Activated CD8-positive, alpha-beta T cell treated with anti-CD3 and anti-CD28 coated beads for 36 hours (primary cell): Measurements from ENCODE around the gene GRID2. TPM values are rescaled to one million over a fixed set of nuclear protein-coding genes. Genes with fewer than 3 reads are reported as not detected.

Experiments
- ATAC-seq: fragments of 200-7000 bp; cut with Tn5 transposase; one replicate; pipeline ENCODE4 v1.10.0; 2021; ENCODE audit warnings: mild to moderate bottlenecking, moderate library complexity
- CTCF ChIA-PET: fragments of 350-600 bp; sonication (Branson Sonifier 250); formaldehyde crosslinking; loops from one replicate; lab custom pipeline; 2021; ENCODE audit warnings: antibody characterized with exemption; lab: Charles Lee
- POLR2A ChIA-PET: fragments of 350-600 bp; sonication (Branson Sonifier 250); formaldehyde crosslinking; loops from one replicate; lab custom pipeline; 2021; ENCODE audit warnings: antibody characterized with exemption; lab: Charles Lee
- DNase-seq: peaks from one replicate; pipeline ENCODE4 v3.0.0-alpha.2; 2020
- H3K27ac Mint-ChIP-seq: one replicate; pipeline ENCODE4 v1.8.0; 2021; ENCODE audit warnings: mild to moderate bottlenecking, mixed read lengths
- H3K27me3 Mint-ChIP-seq: one replicate; pipeline ENCODE4 v1.8.0; 2021; ENCODE audit warnings: mixed read lengths
- H3K36me3 Mint-ChIP-seq: one replicate; pipeline ENCODE4 v1.8.0; 2021; ENCODE audit warnings: low read depth, mixed read lengths
- H3K4me1 Mint-ChIP-seq: one replicate; pipeline ENCODE4 v1.8.0; 2021; ENCODE audit warnings: low read depth, mixed read lengths
- H3K4me3 Mint-ChIP-seq: one replicate; pipeline ENCODE4 v1.8.0; 2021; ENCODE audit warnings: mild to moderate bottlenecking, moderate library complexity, mixed read lengths
- H3K9me3 Mint-ChIP-seq: one replicate; pipeline ENCODE4 v1.8.0; 2021; ENCODE audit warnings: mixed read lengths
- intact Hi-C: fragments of 100-400 bp; cut with micrococcal nuclease; formaldehyde crosslinking; loops from one replicate; pipeline ENCODE4 v1.10.0; 2022
- total RNA-seq, 2 experiments: library from RNA; stranded (reverse); gene quantifications; one replicate each; pipeline ENCODE4 v1.2.3, GENCODE V29; 2021
- TF ChIP-seq, protein P1 (sequence below): fragments of 200-600 bp; IDR thresholded peaks from one replicate; pipeline ENCODE4 v1.8.0; 2022; ENCODE audit warnings: antibody characterized with exemption, mild to moderate bottlenecking

The GRID2 gene
- total RNA-seq, 2 experiments from 2014 or later = not detected

DNA sequence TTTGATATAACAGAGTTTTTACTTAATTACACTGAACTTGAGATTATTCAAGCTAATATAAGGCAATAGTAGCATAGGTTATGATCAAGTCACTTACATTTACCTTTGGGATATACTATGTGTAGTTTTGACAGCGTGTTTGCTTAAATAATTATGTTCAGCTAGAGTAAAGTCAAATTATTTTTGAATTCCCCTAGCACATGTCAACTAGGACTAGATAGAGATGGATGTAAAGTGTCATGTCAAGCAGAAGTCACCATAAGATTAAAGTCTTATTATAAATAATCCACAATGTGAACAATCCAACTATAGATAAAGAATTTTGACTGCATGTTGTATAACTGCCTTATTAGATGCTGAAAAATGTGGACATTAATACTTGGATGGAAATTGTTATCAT lies 665.2 kb downstream of the GRID2 start:
- Mint-ChIP-seq H3K27me3 (no peaks in the 10 kb centered on the region), H3K27ac (no peak overlapping the region), H3K9me3 (peaks cover 7% of the 10 kb centered on the region), H3K4me1 (no peaks in the 10 kb centered on the region), H3K36me3 (no peaks in the 10 kb centered on the region), H3K4me3 (no peak overlapping the region)
- no peak for DNase-seq
- CTCF ChIA-PET = no interaction called here
- TF ChIP-seq, protein P1, sequence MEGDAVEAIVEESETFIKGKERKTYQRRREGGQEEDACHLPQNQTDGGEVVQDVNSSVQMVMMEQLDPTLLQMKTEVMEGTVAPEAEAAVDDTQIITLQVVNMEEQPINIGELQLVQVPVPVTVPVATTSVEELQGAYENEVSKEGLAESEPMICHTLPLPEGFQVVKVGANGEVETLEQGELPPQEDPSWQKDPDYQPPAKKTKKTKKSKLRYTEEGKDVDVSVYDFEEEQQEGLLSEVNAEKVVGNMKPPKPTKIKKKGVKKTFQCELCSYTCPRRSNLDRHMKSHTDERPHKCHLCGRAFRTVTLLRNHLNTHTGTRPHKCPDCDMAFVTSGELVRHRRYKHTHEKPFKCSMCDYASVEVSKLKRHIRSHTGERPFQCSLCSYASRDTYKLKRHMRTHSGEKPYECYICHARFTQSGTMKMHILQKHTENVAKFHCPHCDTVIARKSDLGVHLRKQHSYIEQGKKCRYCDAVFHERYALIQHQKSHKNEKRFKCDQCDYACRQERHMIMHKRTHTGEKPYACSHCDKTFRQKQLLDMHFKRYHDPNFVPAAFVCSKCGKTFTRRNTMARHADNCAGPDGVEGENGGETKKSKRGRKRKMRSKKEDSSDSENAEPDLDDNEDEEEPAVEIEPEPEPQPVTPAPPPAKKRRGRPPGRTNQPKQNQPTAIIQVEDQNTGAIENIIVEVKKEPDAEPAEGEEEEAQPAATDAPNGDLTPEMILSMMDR = no peak
- POLR2A ChIA-PET = no interaction called here
- intact Hi-C loops = no loop called here
- no peak for ATAC-seq

- H3K36me3 Mint-ChIP-seq = no peaks in the 10 kb centered on the region
- no peaks in the 10 kb centered on the region for H3K27me3 Mint-ChIP-seq
- intact Hi-C loops = no loop called here
- ATAC-seq (no peak), DNase-seq (no peak)
- ChIA-PET POLR2A (no interaction called here), CTCF (no interaction called here)
- H3K4me3 Mint-ChIP-seq = no peak overlapping the region
- no peak overlapping the region for H3K27ac Mint-ChIP-seq
- TF ChIP-seq, protein P1 = no peak
- H3K4me1 Mint-ChIP-seq = no peaks in the 10 kb centered on the region
- H3K9me3 Mint-ChIP-seq = peaks cover 7% of the 10 kb centered on the region
Observed at GRCh38 chr4:92969650-92970379, 666.0 kb downstream of the GRID2 start.

- intact Hi-C loops = no loop called here
- H3K4me1 Mint-ChIP-seq = no peaks in the 10 kb centered on the region
- no peak for DNase-seq
- H3K9me3 Mint-ChIP-seq = peaks cover 4% of the 10 kb centered on the region
- no peak for ATAC-seq
- H3K27me3 Mint-ChIP-seq = no peaks in the 10 kb centered on the region
- ChIA-PET CTCF (no interaction called here), POLR2A (no interaction called here)
- H3K4me3 Mint-ChIP-seq = no peak overlapping the region
- TF ChIP-seq, protein P1 = no peak
- H3K36me3 Mint-ChIP-seq = no peaks in the 10 kb centered on the region
- H3K27ac Mint-ChIP-seq = no peak overlapping the region
Observed at GRCh38 chr4:92970996-92971395, 667.2 kb downstream of the GRID2 start.

DNA sequence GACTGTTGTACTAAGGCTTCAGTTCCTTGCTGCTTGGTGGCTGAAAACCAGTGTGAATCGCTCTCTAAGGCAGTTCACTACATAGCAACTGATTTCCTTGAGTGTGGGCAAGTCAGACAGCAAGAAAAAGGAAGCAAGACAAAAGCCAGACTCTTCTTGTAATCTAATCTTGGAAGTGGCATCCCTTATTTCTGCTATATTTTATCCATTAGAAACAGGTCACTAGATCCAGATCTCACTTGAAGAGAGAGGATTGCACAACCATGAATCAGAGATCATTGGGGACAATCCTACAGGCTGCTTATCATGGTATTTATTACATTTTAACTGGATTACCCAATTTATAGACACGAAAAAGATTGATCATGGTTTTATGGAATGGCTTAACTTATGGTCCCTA lies 684.5 kb downstream of the GRID2 start:
- ATAC-seq (no peak), DNase-seq (no peak)
- Mint-ChIP-seq H3K9me3 (peaks cover 6% of the 10 kb centered on the region), H3K27ac (no peak overlapping the region), H3K36me3 (no peaks in the 10 kb centered on the region), H3K4me1 (no peaks in the 10 kb centered on the region), H3K4me3 (no peak overlapping the region), H3K27me3 (no peaks in the 10 kb centered on the region)
- ChIA-PET CTCF (no interaction called here), POLR2A (no interaction called here)
- intact Hi-C loops = no loop called here
- TF ChIP-seq, protein P1 = no peak

DNA sequence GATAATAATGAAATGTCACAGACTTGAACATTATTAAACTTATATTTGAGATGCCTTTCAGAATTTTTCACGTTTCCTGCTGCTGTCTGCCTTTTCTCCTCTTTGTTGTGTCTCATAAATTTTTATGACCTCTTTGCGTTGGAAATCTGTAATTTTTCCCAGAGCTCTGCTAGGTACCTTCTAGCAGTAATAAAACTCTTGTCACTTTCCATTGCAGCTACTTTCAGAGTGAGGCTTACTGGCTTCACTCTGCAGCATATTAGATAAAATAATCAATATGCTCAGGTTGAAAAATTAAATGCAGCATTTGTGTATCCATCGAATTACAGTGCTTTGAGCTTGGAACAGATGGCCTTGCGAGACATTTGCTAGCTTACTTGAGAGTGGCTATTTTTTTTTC lies 689.0 kb downstream of the GRID2 start:
- no peak for DNase-seq
- H3K9me3 Mint-ChIP-seq = peaks cover 5% of the 10 kb centered on the region
- H3K27ac Mint-ChIP-seq = no peak overlapping the region

More for the DNA sequence above, 689.0 kb downstream of the GRID2 start:
- Mint-ChIP-seq H3K4me3 (no peak overlapping the region), H3K36me3 (no peaks in the 10 kb centered on the region), H3K27me3 (no peaks in the 10 kb centered on the region), H3K4me1 (no peaks in the 10 kb centered on the region)
- POLR2A ChIA-PET = no interaction called here
- CTCF ChIA-PET = no interaction called here
- no peak for ATAC-seq
- TF ChIP-seq, protein P1 = no peak
- intact Hi-C loops = no loop called here
